Jurkat, Clone E6-1 (cell line): ENCODE results near the gene DEGS2.

Experiments
- DNase-seq: peaks from one replicate; pipeline ENCODE4 v3.0.0-alpha.2; 2011; ENCODE audit warnings: low read depth, low spot score
- H3K4me3 ChIP-seq: 2 replicates; pipeline ENCODE4 v1.5.1; 2011; ENCODE audit warnings: mild to moderate bottlenecking, low read length, control low read depth, moderate library complexity

The DEGS2 gene

DNA sequence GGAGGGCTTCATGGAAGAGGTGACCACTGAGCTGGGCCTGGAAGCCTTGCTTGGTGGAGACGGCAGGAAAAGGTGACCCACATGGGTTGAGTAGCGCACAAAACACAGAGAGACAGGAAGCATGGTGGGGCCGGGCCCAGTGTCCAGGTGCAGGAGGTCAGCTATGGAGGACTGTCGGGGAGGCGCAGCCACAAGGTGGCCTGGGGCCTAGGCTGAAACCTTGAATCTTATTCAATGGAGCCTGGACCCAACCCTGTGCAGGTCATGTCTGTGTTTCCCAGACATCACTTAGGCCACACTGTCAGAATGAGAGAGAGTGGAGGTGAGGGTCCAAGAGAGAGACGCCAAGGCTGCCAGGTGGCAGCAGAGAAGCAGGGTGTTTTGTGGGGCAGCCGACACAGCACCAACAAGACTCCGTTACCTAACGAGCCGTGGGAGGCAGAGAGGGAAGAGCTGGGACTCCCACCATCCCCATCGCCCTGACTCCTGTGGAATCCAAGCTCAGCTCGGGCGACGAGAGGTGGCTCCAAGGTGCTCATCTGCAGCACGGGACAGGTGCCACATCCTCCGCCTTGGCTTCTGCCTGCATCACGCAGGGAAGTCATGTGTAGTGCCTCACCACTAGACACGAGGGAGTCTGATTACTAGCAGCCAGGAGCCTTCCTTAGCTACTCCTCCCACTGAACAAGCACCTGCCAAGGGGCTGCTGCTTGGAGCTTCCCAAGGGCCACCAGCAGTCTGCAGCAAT lies 38.7 kb downstream of the DEGS2 start:
- DNase-seq = no peak
- H3K4me3 ChIP-seq = no peak overlapping the region

DNA sequence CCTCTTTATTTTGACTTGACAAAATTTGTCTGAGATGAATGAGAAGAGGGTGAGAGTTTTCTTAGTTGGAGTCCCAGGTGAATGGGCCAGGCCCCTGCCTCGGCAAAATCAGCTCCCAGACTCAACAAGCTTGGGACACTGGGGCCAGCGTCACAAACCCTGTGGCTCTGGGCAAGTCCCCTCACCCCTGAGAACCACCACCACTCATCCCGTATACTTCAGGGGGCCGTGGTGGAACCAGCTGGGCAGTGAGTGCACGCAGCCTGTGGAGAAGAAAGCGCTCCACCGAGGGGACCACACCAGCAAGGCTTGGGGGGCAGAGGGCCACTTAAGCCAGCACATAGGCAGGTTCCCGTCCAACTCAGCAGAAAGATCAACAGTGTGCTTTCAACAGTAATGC lies 40.2 kb downstream of the DEGS2 start:
- no peak overlapping the region for H3K4me3 ChIP-seq
- no peak for DNase-seq

DNA sequence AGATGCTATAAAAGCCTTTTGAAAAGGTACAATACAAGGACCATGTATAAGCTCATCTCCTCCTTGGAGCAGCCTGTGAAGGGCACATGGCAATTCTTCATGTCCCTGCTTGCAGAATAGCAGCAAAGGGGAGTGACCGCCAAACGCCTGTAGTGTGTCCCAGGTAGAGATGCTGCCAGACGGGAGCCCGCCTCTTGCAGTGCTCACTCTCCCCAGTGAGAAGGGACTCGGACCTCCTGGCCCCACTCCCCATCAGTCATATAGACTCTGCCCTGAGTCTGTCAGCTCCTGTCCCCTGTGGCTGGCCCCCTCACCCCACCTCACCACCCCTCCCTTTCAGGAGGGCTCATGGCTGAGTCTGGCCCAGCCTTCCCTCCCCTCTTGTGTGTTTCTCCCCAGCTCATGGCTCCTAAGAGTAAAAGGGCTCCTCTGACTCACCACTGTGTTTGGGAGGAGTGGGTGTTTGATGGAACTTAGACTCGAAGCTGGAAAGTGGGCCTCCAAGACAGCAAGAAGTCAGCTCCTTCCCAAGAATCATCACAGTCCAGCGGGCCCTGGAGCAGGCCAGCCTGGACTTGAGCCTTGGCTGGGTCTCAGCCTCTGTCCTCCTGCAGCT lies 40.9 kb downstream of the DEGS2 start:
- no peak overlapping the region for H3K4me3 ChIP-seq
- no peak for DNase-seq

DNA sequence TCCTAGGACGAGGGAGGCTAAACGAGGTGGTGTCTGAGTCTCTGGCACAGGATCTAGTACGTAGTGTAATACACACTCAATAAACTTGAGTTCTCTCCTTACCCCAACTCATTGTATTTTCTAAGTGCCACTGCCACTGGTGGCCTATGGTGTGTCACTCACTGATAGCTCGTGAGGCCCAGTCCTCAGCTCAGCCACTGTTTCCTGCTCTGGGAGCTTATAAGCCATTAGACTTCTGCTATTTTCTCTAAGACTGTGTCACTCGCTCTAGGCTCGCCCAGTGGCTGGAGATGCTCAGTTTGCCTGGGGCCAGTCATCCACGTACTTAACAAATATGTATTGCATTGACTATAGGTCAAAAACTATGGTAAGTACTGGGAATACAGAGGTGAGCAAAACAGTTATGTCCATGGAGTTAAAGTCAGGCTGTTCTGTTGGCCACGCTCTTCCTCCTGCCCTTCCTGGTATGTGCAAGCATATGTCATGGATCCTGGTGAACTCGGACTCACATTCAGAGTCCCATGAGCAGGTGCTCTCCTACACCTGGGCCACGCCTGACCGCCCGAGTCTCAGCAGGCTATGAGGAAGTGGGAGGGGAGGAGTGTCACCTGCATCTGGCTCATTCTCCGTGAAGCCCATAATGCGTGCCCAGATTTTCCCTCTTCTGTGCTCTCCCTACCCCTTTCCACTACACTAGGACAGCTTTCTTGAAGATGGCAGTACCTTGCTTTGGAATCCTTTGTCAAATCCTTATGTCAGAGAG lies 41.6 kb downstream of the DEGS2 start:
- DNase-seq = no peak
- no peak overlapping the region for H3K4me3 ChIP-seq

DNA sequence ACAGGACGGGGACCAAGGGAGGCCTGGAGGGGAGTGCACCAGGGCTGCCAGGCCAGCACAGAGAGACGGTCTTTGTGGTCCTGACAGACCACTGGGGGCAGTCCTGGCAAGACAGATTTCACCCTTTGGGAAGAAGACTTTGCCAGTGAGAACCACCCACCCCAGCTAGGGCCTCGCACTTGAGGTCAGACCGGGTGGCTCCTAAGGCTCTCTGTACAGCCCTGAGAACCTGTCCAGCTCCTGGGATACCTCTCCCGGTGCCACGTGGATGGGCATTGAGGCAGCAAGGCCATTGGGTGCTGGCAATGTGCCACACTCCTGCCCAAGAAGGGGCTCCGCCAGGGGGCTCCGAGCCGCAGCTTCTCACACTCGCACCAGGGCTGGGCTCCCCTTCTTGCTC lies 42.4 kb downstream of the DEGS2 start:
- H3K4me3 ChIP-seq = no peak overlapping the region
- DNase-seq = no peak

DNA sequence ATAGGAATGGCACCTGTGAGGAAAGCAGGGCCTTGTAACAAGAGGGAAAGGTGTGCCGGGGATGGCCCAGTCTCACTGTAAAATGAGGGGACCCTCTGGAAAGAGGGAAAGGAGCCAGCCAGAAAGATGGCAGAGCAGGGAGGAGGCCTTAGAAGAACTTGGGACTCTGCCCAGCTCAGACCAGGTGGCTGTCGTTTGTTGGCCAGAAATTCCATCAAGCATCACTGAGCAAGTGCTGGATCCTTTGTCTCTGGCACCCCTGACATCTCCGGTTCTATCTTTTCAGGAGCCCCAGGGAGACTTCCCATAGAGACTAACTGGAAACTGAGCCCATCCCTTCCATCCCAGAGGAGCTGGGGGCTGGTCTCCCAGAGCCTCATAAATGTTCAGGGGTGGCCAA lies 43.3 kb downstream of the DEGS2 start:
- H3K4me3 ChIP-seq = no peak overlapping the region
- no peak for DNase-seq

DNA sequence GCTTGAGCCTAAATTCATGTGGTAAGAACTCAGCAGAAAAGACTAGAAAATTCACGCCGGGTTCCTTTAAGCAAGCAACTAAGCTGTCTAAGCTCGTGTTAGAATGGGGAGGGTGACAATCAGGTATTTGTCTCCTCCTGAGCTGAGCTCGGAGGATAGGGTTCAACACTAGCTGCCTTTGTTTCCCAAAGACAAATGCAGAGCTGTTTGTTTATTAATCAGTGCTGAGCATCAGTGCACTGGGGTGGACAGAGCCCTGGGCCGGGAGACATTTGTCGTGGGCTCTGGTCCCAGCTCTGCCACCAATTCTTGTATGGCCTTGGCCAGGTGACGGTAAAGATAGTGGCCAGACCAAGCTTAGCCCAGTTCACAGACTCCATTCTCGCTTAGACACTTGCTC lies 43.7 kb downstream of the DEGS2 start:
- H3K4me3 ChIP-seq = no peak overlapping the region
- no peak for DNase-seq

DNA sequence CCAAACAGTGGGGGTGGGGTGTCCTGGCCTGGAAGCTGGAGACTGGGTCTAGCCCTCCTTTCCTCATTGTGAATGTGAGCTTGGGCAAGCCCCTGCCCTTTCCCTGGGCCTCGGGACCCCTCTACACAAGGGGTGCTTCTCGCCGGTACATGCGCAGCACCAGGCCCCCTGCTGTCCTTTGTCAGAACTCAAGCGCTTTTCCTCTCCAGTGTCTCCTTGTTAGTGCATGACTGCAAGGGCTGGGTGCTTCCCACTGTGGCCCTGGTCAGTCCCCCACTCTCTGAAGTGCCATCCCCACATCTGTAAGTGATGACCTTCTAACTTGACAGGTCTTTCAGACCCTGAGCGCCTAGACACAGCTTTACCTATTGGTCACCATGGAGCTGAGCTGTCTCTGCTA lies 44.2 kb downstream of the DEGS2 start:
- no peak for DNase-seq

DNA sequence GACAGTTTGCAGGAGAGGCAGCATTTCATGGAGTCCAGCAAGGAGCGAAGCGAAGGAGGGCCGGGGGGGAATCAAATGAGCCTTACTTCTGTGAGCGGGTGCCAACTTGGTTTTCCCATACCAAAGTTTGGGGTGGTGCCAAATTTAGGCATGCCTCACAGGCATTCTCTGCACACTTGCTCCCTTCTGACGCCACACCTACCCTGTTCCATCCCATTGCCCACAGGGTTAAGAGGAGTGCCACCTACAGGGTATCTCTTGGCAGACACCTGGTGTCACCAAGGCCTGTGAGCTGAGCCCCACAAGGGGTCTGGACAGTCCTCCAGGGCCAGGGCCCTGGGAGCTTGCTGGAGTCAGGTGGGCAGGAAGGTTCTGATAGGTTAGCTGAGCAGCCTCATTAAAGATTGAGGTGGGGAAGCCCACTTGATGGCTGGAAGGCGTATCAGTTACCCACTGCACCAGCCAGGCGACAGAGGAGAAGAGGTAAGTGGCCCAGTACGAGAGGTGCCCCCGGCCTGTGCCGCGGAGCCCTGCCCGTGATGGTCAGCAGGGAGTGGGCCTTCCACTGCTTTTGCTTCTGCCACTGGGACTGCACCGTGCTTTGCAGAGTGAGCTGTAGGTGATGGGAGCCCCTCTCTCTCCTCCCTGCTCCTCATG lies 45.2 kb downstream of the DEGS2 start:
- DNase-seq = no peak
- no peak overlapping the region for H3K4me3 ChIP-seq

More for the DNA sequence above, 44.2 kb downstream of the DEGS2 start:
- H3K4me3 ChIP-seq = no peak overlapping the region

DNA sequence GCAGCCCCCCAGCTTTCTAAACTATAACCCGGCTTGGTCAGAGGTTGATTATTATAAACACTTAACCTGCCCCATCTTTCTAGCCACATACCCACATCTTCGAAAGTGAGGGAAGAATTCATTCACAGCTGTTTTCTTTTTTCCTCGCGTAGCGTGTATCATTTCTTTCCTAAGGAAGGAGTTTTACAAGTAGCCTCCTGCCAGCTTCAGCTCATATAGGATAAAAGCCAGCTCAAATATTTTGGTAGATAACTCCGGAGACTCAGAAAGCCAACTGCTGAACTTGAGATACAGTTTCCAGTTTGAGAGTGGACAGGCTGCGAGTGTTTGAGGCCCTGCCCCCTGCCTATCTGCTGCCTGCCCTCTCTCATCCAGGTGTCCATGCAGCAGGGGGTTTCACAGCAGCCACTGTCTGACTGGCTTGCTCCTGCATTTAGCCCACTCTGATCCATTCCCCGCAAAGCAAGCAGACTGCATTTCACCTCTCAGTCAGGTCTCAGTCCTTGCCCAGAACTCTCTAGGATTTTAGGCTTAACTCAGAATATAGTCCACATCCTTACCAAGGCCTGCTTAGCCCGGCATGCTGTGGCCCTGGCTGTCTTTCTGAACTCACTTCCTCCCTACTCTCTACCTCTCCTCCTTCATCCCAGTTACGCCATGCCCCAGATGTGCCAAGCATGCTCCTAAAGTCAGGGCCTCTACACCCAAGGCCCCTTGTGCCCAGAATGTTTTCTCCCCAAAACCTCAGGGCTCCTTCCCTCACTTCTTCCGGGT lies 47.3 kb downstream of the DEGS2 start:
- no peak for DNase-seq
- no peak overlapping the region for H3K4me3 ChIP-seq

DNA sequence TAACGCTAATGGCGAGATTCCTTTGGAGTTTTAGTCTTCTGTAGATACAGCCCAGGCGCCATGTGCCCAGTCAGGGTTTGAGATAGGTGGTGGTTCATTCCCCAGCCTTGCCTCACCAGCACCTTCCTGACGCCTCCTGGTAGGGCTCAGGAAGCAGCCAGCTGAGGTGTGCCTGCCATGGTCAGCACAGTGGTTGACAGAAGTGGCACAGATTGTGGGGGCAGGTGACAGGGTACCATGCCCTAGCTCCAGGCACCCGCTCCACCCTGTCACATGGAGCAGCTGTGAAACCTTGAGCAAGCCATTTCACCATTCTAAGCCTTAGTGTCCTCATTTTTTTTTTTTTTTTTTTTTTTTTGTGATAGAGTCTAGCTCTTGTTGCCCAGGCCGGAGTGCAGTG lies 48.6 kb downstream of the DEGS2 start:
- no peak for DNase-seq
- no peak overlapping the region for H3K4me3 ChIP-seq

DNA sequence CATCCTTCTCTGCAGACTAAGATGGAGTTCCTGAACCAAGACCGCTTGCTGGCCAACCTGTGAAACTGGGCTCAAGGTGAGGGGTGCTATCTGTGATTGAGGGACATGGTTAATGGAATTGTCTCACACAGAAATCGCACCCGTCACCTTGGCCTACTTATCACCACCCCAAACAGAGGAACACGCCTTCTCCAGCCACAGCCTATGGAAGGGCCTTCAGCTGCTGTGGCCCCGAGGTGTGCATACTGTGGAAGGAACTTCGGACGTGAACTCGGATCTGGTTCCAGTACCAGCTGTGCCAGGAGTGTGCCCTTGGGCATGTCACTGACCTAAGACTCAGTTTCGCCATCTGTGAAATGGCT lies 49.9 kb downstream of the DEGS2 start:
- DNase-seq = no peak

DNA sequence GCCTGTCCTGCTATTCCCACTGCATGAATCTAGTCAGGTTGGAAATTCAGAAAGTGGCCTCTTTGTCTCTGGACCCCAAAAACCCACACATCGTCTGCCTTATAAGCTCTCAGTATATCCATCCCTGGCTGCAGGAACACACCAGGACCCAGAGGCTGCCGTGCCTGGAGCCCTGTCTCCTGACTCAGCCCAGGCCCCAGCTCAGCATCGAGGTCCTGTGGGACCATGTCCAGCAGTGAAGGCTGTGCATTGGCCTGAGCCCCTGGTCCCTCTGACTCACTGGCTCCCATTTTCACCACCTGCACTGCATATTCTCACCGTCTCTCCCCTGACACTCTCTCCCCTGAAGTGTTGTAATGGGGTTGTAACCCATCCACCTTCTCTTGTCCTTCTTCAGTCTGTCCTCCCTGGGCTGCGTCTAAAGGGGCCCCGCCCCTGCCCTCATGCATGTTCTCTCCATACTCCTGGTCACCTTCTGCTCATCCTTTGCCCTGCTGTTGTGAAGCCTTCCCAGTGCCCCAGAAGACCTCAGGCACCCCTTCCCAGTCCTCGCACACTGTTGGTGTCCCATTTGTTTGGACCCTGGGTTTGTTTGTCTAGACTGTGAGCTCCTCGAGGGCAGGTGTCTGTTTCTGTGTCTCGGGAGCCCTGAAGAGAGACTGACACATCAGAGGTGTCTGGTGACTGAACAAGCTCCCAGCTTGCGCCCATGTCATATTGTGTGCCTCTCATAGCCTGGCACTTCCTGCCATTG lies 50.4 kb downstream of the DEGS2 start:
- H3K4me3 ChIP-seq = no peak overlapping the region
- DNase-seq = no peak

More for the DNA sequence above, 49.9 kb downstream of the DEGS2 start:
- H3K4me3 ChIP-seq = no peak overlapping the region

DNA sequence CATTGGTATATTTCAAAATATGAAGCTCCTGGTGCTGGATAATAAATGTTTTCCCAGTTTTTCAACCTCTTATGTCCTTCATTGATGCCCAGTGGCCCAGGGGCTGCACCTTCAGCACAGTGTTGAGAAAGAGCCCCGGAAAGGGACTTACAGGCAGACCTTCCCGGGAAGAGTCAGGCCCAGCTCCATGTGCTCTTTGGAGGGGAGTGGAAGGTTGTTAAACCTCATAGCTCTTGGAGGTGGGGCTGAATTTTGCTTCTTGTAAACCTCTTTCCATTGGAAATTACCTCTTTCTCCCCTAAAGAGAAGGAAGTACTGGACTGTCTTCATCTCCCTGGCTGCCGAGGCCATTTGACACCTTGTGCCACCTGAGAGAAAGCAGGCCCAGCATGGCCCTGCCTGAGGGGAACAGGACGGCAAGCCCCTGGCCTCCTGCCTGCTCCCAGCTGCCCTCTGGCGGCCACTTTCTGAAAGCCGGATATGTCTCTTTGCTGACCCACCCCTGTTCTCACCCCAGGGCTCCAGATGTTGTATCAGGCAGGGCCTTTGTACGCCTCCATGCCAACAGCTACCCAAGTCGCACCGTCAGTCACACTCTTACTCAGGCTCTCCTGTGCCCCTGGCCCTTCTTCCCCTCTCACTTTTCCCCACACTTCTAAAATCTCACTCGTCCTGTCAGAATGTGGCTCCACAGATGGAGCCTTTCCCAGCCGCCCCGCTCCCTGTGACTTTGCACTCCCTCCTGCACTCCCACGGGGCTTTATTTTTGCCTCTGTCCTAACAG lies 51.2 kb downstream of the DEGS2 start:
- DNase-seq = peak; percentile 72
- H3K4me3 ChIP-seq = no peak overlapping the region

DNA sequence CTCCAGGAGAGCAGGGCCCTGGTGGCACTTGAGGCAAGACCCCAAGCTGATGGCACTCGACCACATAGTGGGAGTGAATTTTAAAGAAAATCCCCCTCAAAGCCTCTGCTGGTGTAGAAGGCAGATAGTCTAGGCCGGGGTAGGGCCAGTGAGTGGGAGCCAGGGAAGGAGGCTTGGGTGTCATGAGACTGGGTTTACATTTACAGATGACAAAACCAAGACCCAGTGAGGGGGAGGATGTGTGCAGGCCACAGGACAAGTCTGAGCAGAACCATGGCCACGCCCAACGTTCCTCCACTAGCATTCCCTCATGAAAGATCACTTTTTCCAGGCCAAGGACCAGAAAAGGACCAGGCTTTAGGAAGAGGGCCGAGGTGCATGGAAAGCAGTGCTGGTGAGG lies 52.2 kb downstream of the DEGS2 start:
- no peak overlapping the region for H3K4me3 ChIP-seq
- DNase-seq = no peak

DNA sequence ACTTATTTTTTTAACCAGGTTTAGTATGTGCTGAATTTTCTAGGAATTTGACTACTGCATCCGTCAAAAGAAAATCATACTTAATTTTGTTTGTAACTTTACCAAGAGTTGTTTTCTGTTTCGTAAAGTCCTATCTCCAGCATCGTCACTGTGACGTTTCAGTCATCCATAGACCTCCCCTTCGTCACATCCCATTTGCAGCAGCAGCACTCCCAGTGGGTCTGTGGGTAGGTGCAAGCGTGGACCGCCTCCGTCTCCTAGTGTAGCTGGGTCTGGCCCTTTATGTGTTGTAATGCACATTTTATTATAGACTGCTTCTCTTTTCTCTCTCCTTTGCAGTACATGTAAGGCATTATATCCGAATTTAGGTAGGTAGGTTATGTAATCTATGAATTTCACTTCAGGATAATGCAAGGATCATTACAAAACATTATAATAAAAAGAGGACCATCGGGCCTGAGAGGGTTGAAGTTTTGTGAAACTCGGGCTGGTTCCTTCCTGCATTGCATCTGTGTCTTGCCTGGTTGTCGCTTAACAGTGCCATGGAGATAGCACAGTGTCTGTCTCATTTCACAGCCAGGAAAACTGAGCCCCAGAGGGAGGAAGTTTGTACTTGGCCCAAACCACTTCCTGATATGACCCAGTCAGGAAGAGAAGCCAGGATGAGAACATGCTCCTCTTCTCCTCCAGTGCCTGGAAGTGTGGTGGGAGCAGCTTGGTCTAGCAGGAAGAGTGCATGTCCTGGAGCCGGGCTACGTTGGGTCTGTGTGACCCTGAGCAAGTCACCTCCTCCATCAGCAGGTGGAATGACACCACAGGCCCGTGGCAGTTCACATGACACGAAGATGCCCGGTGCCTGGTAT lies 53.0 kb downstream of the DEGS2 start:
- no peak overlapping the region for H3K4me3 ChIP-seq
- no peak for DNase-seq
